Cardiac muscle cell (in vitro differentiated cells and primary cell): ENCODE results near the gene MUC22. TPM values are rescaled to one million over a fixed set of nuclear protein-coding genes. Genes with fewer than 3 reads are reported as not detected.
A peak's percentile ranks its signal among the peaks of the same experiment; 100 is the strongest.

Experiments used
- DNase-seq, 2 donors: peaks; one replicate each; pipeline versions ENCODE4 v3.0.0 to v3.0.0-alpha.2; 2010 to 2017; ENCODE audit warnings: low read depth in 1 of 2, low spot score in 1 of 2
- H3K27ac ChIP-seq: fragments of 200-600 bp; sonication (generic); 2 replicates; pipeline ENCODE4 v1.5.1; 2016
- H3K27me3 ChIP-seq: fragments of 200-600 bp; sonication (generic); 2 replicates; pipeline ENCODE4 v1.6.0; 2016; ENCODE audit warnings: control low read depth
- H3K36me3 ChIP-seq: fragments of 200-600 bp; sonication (generic); 2 replicates; pipeline ENCODE4 v1.5.1; 2016; ENCODE audit warnings: control low read depth
- H3K4me1 ChIP-seq: fragments of 200-600 bp; sonication (generic); 2 replicates; pipeline ENCODE4 v1.8.1; 2017; ENCODE audit warnings: low read depth, mild to moderate bottlenecking, mixed run types
- H3K4me3 ChIP-seq: fragments of 200-600 bp; sonication (generic); 2 replicates; pipeline ENCODE4 v1.5.1; 2016; ENCODE audit warnings: mild to moderate bottlenecking
- H3K9me3 ChIP-seq: fragments of 200-600 bp; sonication (generic); 2 replicates; pipeline ENCODE4 v1.5.1; 2017; ENCODE audit warnings: low read depth, mild to moderate bottlenecking, control low read depth
- polyA plus RNA-seq: library from polyadenylated mRNA; unstranded; fragments of >200 nt; fragmentation: Nextera tagmentation; extraction: Ambion mirVana; gene quantifications from 2 replicates; pipeline ENCODE4 v1.2.1, GENCODE V29; 2016
- total RNA-seq: library from RNA; depleted of rRNA; stranded (reverse); fragments of >200 nt; gene quantifications from 2 replicates; pipeline ENCODE4 v1.2.3, GENCODE V29; 2016
- TF ChIP-seq, protein P1 (sequence below): IDR thresholded peaks from 2 replicates; pipeline ENCODE4 v1.5.1; 2012; ENCODE audit warnings: low read depth, mild to moderate bottlenecking, low read length

Gene MUC22
- total and polyA plus RNA-seq, 2 experiments from 2014 or later, result not detected

DNA sequence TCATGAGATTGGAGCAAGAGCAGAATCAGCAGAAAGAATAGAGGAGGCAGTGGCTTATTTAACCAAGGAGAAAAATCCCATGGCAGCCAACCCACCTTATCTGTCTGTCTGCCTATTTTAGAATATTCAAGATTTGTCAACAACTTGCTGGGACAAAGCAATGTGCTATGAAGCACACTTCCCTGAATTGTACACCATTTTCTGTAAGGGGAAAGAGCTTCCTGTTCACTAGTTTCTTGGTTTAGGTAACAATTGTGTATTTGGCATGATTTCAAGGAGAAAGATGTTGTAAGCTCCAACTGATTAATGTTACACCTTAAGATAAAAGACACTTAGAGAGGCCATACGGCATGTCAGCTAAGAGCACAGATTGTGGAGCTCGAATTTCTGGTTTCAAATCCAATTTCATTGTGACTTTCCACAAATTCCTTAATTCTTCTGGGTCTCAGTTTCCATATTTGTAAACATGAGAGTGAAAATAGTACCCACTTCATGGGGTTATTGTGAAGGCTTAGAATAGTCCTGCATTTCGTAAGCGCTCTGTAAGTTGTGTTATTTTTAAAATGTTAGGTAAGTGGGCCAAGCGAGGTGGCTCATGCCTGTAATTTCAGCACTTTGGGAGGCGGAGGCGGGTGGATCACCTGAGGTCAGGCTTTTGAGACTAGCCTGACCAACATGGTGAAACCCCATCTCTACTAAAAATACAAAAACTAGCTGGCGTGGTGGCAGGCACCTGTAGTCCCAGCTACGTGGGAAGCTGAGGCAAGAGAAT, 4.8 kb upstream of the MUC22 start:
- Histone ChIP-seq H3K4me3 (no peak overlapping the region), H3K27ac (peak overlapping the region; percentile 31), H3K36me3 (no peaks in the 10 kb centered on the region), H3K4me1 (peaks cover 10% of the 10 kb centered on the region), H3K27me3 (no peaks in the 10 kb centered on the region), H3K9me3 (no peaks in the 10 kb centered on the region)
- DNase-seq, result no peak
- TF ChIP-seq, protein P1, sequence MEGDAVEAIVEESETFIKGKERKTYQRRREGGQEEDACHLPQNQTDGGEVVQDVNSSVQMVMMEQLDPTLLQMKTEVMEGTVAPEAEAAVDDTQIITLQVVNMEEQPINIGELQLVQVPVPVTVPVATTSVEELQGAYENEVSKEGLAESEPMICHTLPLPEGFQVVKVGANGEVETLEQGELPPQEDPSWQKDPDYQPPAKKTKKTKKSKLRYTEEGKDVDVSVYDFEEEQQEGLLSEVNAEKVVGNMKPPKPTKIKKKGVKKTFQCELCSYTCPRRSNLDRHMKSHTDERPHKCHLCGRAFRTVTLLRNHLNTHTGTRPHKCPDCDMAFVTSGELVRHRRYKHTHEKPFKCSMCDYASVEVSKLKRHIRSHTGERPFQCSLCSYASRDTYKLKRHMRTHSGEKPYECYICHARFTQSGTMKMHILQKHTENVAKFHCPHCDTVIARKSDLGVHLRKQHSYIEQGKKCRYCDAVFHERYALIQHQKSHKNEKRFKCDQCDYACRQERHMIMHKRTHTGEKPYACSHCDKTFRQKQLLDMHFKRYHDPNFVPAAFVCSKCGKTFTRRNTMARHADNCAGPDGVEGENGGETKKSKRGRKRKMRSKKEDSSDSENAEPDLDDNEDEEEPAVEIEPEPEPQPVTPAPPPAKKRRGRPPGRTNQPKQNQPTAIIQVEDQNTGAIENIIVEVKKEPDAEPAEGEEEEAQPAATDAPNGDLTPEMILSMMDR, result no peak

DNA sequence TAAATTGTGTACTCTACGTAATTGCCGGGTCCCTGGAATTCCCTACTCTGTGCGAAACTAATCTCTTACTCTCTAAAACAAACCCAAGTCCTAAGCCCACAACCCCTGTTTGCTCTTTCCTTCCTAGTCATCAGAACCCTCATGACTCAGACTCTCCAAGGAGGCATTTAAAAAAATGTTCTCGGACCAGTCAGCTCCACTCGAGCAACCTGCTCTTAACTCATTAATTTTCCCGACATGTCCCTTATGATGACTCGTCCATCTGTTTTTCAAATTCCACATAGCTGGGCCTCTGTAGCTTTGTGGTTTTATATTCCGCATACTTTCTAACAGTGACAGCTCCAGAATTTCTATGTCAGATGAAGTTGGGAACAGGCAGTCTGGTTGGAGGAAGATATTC, 2.6 kb upstream of the MUC22 start:
- Histone ChIP-seq H3K9me3 (no peaks in the 10 kb centered on the region), H3K4me1 (peaks cover 10% of the 10 kb centered on the region), H3K27me3 (no peaks in the 10 kb centered on the region), H3K4me3 (no peak overlapping the region), H3K27ac (no peak overlapping the region), H3K36me3 (no peaks in the 10 kb centered on the region)
- DNase-seq, result peak in 1 of 2 donors; percentile 60
- TF ChIP-seq, protein P1, result no peak

DNA sequence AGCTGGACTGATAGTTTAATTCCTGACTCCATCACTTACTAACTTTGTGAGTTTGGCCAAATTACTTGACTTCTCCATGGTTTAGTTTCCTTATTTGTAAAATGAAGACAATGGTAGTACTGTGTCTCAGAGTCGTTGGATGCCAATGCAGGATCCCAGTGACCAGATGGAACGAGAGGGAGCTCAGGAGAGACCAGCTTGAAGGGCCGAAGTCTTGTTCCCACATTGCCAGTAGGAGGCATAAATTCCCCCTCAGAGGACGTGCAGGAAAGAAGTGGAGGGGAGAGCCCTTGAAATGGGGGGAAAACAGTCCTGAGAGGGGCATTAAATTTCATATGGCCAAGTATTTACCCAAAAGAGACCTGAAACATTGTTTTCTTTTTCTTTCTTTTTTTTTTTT, 2.1 kb upstream of the MUC22 start:
- peaks cover 10% of the 10 kb centered on the region for H3K4me1 ChIP-seq
- no peaks in the 10 kb centered on the region for H3K27me3 ChIP-seq
- H3K4me3 ChIP-seq, result no peak overlapping the region
- no peaks in the 10 kb centered on the region for H3K36me3 ChIP-seq
- DNase-seq, result no peak
- TF ChIP-seq, protein P1, result no peak
- H3K9me3 ChIP-seq, result no peaks in the 10 kb centered on the region
- no peak overlapping the region for H3K27ac ChIP-seq

DNA sequence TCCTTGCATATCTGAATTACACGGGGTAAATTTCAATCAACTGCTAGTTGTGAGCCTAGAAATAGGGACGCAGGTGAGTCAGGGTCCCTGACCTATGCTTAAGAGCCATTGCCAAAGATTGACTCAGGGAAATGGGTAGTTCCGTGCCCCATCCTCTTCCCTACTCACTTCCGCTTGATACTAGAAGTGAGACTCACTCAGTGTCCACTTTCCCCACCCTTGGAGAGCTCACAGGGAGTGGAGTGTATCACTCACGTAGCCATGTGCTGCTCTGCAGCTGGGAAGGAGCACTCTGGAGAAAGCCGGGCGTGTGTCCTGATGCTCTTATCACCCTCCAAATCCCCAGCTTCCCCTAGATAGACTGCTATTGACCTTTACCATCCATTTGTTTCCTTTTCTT, 543 bp upstream of the MUC22 start:
- Histone ChIP-seq H3K4me1 (peaks cover 9% of the 10 kb centered on the region), H3K27ac (no peak overlapping the region), H3K27me3 (no peaks in the 10 kb centered on the region), H3K9me3 (no peaks in the 10 kb centered on the region), H3K36me3 (no peaks in the 10 kb centered on the region), H3K4me3 (no peak overlapping the region)
- TF ChIP-seq, protein P1, result no peak
- DNase-seq, result no peak

DNA sequence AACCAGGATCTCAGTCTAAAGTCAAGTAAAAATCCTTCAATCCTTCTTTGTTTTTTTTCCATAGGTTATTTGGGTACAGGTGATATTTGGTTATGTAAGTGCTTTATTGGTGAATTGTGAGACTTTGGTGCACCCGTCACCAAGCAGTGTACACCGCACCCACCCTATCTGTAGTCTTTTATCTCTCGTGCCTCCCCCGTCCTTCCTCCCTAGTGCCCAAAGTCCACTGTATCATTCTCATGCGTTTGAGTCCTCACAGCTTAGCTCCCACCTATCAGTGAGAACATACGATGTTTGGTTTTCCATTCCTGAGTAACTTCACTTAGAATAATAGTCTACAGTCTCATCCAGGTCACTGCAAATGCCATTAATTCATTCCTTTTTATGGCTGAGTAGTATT, 879 bp downstream of the MUC22 start:
- no peak for DNase-seq
- TF ChIP-seq, protein P1, result no peak
- no peak overlapping the region for H3K27ac ChIP-seq

More for the DNA sequence above, 879 bp downstream of the MUC22 start:
- Histone ChIP-seq H3K4me3 (no peak overlapping the region), H3K27me3 (no peaks in the 10 kb centered on the region), H3K4me1 (no peaks in the 10 kb centered on the region), H3K9me3 (no peaks in the 10 kb centered on the region), H3K36me3 (no peaks in the 10 kb centered on the region)
